ENCODE results near the gene VPS39.
"Not testable (repeated sequence)": the region's sequence is repeated elsewhere in the genome, so short reads cannot be mapped to it uniquely, and the experiment has no call there.

Gene VPS39

DNA sequence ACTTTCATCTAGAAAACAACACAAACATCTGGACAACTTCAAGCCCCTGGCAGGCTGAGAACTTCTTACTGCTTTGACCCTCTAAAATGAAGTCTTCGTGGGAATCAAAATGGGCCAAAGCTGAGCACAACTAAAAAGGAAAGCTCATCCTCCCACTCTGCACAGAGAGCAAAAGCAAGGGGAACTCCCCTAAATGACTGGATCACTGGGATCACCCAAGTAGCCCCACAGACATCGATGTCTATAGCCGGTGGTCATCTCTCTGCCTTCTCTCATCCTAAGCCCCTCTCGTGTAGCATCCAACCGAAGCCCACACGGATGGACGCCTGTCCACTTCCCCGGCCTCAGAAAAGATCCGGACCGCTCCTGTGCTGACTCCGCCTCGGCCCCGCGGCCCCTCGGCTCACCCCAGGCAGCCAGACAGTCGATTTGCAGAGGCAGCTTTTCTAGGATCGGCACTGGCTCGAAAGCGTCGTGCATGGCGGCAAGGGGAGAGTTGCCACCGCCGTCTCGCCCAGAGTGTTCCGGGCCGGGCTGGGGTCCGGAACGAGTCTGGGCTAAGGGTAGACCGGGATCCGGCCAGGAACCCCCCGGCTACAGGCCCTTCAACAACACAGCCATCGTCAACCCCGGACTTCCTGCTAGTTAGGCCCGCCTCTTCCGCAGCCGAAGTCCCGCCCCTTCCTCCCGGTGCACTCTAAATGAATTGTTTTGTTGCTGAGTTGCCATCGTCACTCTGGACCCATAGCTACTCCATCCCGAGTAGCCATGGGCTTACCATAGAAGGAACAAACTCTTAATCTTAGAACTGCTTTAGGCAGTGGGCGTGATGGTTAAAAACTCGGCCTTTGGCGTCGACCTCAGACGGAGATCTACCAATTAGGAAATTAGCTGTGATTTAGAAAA lies at the start of gene VPS39:
Gene VPS39, minus strand, starts transcription at position 631 of the 906 bp plus-strand sequence. Its CDS starts 151 bp downstream, at position 480.
- peak; percentile 84 for DNase-seq (ENCODE audit: low read depth)

GRCh38 chr15:42253300-42253699 lies 45.2 kb upstream of the VPS39 start:
- no peak for DNase-seq (ENCODE audit: low read depth)

DNA sequence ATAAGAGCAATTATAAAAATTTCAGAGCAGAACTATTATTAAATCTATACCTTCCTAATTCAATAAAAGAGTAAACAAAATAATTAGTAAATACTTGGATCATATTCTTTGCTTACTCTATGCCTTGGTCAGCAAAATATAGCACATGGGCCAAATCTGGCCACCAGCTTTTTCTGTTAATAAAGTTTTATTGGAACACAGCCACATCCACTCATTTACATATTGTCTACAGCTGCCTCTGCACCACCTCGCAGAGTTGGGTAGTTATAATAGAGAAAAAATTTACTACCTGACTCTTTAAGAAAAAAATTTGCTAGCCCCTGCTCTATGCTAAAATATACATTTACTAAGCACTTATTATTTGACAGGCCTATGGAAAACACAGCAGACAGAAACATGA lies 32.7 kb upstream of the VPS39 start:
- DNase-seq (ENCODE audit: low read depth), result no peak

GRCh38 chr15:42239528-42240182 lies 31.6 kb upstream of the VPS39 start:
- DNase-seq (ENCODE audit: low read depth), result no peak

GRCh38 chr15:42233107-42233506 lies 25.0 kb upstream of the VPS39 start:
- DNase-seq (ENCODE audit: low read depth), result no peak

DNA sequence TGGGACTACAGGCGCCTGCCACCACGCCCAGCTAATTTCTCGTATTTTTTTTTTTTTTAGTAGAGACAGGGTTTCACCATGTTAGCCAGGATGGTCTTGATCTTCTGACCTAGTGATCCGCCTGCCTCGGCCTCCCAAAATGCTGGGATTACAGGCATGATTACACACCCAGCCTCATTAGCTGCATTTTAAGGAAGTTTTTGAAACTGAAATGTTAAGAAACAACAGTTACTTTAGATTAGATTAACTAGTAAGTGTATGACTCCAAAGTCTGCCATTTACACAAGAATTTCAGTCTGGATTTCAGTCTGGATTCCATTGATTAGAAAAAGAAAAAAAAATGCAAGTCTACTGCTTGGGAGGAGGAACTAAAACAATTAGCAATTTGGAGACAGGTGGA lies 24.5 kb upstream of the VPS39 start:
- no peak for DNase-seq (ENCODE audit: low read depth)

DNA sequence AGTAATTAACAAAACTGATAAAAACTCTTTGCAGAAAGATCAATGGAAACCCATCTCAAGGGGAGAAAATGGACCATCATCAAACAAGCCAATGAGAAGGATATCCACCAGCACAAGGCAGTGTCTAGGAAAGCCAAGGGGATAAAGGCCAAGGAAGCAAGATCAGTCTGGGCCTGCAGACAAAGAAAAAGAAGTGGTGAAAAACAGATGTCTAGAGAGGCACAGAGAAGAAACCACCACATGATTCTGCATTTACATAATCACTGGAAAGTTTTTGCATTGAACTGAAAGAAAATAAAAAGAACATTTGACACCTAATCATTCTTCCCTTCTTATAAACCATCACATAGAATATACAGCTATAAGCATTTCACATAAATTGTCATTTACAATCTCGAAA lies 23.0 kb upstream of the VPS39 start:
- DNase-seq (ENCODE audit: low read depth), result no peak

- DNase-seq (ENCODE audit: low read depth), result not testable (repeated sequence)
These were observed 20.9 kb upstream of the VPS39 start for GRCh38 chr15:42228981-42229380.

- no peak for DNase-seq (ENCODE audit: low read depth)
These were observed 19.9 kb upstream of the VPS39 start for GRCh38 chr15:42228036-42228435.

- DNase-seq (ENCODE audit: low read depth), result no peak
These were observed 18.5 kb upstream of the VPS39 start for GRCh38 chr15:42226648-42227047.

DNA sequence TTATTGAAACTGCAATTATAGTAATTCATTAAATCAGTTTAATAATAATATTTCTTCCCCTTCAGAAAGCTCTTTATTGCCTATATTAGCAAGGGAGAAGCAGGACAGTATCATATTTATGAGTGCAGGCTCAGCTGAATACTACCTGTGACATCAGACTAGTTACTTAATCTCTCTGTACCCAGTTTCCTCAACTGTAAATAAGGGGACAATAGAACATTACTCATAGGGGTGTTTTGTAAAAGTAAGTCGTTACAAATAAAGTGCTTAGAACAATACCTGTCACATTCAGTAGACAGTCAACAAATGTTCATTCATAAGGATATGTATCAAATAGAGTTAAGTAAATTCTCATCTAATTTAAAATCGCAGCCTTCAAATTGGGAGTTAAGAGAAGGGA lies 12.1 kb upstream of the VPS39 start:
- no peak for DNase-seq (ENCODE audit: low read depth)

GRCh38 chr15:42218953-42219592 lies 11.0 kb upstream of the VPS39 start:
- DNase-seq (ENCODE audit: low read depth), result no peak

GRCh38 chr15:42217568-42217967 lies 9.5 kb upstream of the VPS39 start:
- DNase-seq (ENCODE audit: low read depth), result no peak

DNA sequence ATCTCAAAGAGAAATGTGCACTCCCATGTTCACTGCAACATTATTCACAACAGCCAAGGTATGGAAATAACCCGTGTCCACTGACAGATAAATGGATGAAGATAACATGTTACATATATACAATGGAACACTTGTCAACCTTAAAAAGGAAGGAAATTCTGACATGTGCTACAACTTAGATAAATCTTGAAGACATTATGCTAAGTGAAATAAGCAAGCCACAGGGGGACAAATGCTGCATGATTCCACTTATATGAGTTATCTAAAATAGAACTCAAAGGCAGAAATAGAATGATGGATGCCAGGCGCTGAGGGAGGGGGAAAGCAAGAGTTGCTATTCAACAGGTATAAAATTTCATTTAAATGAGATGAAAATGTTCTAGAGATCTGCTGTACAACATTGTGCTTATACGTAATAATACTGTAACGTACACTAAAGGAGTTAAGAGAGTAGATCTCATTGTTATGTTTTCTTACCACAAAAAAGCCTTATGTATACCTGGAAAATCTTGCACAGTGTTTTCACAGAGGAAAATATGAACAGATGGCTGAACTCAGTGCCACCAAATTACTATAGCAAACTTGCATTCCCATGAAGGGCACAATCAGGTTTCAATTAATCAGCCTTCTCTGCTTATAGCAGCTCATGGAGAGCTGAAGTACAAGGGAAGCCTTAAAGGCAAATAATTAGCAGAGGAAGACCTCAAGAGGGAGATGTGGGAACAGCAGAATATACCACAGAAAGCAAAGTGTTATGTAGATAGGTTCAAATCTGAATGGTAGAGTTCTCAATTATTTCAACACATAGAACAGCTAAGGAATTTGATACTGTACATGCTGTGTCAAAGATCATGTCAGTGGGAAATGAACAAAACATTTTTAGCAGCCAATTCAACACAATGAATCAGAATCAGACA lies 8.1 kb upstream of the VPS39 start:
- peak; percentile 32 for DNase-seq (ENCODE audit: low read depth)

DNA sequence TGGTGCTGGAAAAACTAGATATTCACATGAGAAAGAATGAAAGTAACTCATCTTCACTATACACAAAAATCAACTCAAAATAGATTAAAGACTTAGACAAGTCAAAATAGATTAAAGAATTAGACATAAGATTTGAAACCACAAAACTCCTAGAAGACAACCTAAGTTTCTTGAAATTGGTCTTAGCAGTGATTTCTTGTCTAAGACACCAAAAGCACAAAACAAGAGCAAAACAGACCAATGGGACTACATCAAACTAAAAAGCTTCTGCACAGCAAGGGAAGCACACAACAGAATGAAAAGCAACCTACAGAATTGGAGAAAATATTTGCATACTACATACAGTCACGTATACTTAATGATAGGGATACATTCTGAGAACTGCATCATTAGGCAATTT lies 6.5 kb upstream of the VPS39 start:
- DNase-seq (ENCODE audit: low read depth), result no peak

DNA sequence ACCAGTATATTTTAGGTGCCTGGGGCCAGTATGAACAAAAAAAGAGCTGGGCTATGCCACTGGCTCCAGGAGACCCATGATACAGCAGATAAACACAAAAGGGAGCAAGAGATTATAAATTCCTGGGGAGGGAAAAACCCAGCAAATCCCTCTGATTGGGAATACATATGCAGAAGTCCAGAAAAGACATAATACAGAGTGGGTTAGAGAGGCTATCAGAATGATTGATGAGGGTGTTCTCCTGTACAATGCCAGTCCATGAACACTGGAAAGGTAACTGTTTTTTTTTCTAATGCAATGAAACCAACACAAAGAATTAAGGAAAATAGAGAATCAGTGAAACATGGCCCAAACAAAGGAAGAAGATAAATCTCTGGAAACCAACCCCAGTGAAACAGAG lies 5.4 kb upstream of the VPS39 start:
- DNase-seq (ENCODE audit: low read depth), result no peak

DNA sequence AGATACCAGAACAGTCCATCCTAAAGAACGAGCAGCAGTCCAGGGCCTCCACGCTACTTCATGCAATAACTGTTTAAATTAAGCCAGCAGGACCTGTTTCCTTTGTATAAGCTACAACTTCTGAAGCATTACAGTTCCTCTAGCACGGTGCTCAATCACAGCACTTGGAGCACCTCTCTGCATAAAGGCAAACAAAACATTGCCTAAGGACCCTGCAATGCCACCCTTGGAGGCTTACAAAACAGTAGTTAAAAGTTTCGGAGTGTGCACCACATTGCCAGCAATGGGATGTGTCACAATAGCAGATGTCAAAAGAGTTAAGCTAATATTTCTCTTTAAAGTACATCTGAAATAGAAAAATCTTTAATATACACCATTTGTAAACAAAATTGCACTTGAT lies 2.6 kb upstream of the VPS39 start:
- DNase-seq (ENCODE audit: low read depth), result no peak

DNA sequence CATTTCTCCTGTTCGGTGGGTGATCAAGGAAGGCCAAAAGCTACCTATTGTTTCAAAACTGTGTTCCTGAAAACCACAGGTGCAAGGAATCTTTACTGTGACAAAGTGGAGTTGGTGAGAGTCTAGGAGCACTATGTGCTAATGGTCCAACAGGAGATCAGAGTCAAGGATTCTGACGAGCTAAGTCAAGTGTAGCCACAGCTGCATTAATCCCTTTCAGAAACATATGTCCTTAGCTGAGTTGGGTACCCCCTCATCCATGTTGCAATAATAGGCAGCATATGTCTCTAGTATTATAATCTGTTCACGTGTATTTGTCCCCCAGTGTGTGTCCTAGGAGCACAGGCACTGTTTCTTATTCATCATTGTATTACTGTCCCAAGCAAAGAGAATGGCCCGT lies 1.7 kb downstream of the VPS39 start:
- DNase-seq (ENCODE audit: low read depth), result no peak

DNA sequence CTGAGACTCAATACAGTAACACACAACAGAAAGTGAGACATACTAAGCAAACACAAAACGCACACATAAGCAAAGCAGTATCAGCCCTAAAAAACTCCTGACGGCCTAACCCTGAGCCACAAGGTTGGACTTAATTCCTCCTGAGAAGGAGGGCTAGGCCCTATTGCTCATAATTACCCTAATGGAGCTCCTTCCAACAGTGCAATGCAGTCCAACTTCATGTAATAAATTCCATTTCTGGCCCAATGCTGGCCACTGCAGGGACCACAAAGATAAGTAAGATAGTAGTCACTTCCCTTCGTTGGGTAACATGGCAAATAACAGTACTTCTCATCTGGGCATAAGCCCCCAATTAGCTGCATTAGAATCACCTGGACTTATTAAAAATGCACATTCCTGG lies 4.2 kb downstream of the VPS39 start:
- DNase-seq (ENCODE audit: low read depth), result peak; percentile 72

DNA sequence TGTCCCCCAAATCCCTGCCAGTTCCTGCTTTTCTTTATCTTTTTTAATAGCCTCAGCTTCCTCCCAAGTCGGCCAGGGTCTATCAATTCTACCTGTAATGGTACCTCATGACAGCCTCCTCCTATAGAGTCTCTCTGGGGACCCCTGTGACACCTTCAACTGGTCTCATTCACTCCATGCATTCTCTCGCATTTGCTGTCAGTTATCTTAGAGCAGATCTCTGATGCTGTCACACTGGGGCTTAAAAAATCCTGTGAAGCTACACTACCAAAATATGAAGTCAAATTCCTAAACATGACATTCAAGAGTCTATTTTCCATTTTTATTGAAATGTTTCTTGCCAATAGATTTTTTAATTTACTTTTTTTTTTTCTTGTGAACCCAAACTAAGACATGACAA lies 5.5 kb downstream of the VPS39 start:
- no peak for DNase-seq (ENCODE audit: low read depth)

DNA sequence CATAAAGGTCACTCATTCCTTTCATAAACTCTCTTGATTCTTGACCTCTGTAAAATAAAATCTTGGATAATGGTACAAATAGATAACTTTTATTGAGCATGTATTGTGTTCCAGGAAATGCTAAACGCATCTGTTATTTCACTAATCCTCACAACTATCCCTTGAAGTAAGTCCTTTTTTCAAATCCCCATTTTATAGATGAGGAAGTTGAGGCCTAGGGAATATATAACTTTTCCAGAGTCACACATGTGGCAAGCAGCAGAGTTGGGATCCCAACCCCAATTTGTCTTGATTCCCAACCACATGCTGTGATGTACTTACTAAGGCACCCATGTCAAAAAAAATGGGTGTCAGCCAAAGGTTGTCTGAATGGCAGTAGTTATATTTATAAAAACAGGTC lies 6.3 kb downstream of the VPS39 start:
- DNase-seq (ENCODE audit: low read depth), result no peak

DNA sequence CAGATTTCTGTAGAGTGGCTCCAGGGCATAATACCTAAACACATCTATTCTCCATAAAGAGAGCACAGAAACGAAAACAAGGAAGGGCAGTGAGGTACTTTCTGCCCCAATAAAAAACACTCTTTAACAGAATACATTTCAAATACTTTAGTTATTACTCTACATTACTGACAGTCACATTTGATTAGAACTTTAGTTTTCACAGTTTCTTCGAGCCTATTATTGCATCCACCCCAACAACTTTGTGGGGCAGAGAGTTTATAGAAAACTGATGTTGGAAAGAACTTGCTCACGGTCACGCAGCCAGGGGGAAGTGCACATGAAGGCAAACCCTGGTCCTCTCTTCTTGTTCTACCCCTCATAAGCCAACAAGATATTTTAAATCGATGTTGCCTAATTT lies 9.0 kb downstream of the VPS39 start:
- DNase-seq (ENCODE audit: low read depth), result no peak
